Astrocyte (in vitro differentiated cells and primary cell): ENCODE data around the gene NES.

Experiments used
- EZH2 ChIP-seq: IDR thresholded peaks from 2 replicates; pipeline ENCODE4 v1.6.1; 2012; ENCODE audit warnings: mild to moderate bottlenecking, low read length, inconsistent platforms; ENCODE audit not compliant: insufficient read depth
- TF ChIP-seq, protein P1 (sequence below): IDR thresholded peaks from 2 replicates; pipeline ENCODE4 v1.5.1; 2011; ENCODE audit warnings: low read depth, mild to moderate bottlenecking, inconsistent platforms, low read length, moderate library complexity; ENCODE audit not compliant: insufficient read depth

- TF ChIP-seq, protein P1, sequence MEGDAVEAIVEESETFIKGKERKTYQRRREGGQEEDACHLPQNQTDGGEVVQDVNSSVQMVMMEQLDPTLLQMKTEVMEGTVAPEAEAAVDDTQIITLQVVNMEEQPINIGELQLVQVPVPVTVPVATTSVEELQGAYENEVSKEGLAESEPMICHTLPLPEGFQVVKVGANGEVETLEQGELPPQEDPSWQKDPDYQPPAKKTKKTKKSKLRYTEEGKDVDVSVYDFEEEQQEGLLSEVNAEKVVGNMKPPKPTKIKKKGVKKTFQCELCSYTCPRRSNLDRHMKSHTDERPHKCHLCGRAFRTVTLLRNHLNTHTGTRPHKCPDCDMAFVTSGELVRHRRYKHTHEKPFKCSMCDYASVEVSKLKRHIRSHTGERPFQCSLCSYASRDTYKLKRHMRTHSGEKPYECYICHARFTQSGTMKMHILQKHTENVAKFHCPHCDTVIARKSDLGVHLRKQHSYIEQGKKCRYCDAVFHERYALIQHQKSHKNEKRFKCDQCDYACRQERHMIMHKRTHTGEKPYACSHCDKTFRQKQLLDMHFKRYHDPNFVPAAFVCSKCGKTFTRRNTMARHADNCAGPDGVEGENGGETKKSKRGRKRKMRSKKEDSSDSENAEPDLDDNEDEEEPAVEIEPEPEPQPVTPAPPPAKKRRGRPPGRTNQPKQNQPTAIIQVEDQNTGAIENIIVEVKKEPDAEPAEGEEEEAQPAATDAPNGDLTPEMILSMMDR, result peak; percentile 23
- TF ChIP-seq EZH2, result peak; percentile 8
Measured at GRCh38 chr1:156618853-156619581, 58.2 kb downstream of the NES start, which contains the start of gene HAPLN2.
